HL-60/S4 treated with retinoic acid at 250 ng/mL for 4 days and 3 days (cell line): ENCODE results near the gene ECSCR.

ENCODE experiments used
- in situ Hi-C: fragments of 300-500 bp; cut with MboI; formaldehyde crosslinking; loops from 2 replicates; pipeline ENCODE4 v1.7.0; 2022; ENCODE audit warnings: low sequenced_read_pairs

ECSCR gene

GRCh38 chr5:139415221-139415861, 47.2 kb downstream of the ECSCR start:
- in situ Hi-C loops, result loop anchor here (25.0 kb wide), 1 partner anchor 347 kb away; no protein-coding TSS in a partner anchor

- in situ Hi-C loops, result loop anchor here (25.0 kb wide), 1 partner anchor 348 kb away; no protein-coding TSS in a partner anchor
Observed at GRCh38 chr5:139414581-139415130, 47.9 kb downstream of the ECSCR start.

GRCh38 chr5:139413963-139414362, 48.6 kb downstream of the ECSCR start:
- in situ Hi-C loops, result loop anchor here (25.0 kb wide), 1 partner anchor 348 kb away; no protein-coding TSS in a partner anchor

GRCh38 chr5:139413153-139413552, 49.4 kb downstream of the ECSCR start:
- in situ Hi-C loops, result loop anchor here (25.0 kb wide), 1 partner anchor 349 kb away; no protein-coding TSS in a partner anchor

GRCh38 chr5:139410993-139411828, 51.3 kb downstream of the ECSCR start:
- in situ Hi-C loops, result loop anchor here (25.0 kb wide), 1 partner anchor 351 kb away; no protein-coding TSS in a partner anchor

GRCh38 chr5:139410121-139410992, 52.2 kb downstream of the ECSCR start:
- in situ Hi-C loops, result loop anchor here (25.0 kb wide), 1 partner anchor 352 kb away; no protein-coding TSS in a partner anchor

GRCh38 chr5:139409116-139409515, 53.4 kb downstream of the ECSCR start:
- in situ Hi-C loops, result loop anchor here (25.0 kb wide), 1 partner anchor 353 kb away; no protein-coding TSS in a partner anchor

GRCh38 chr5:139408191-139408590, 54.4 kb downstream of the ECSCR start:
- in situ Hi-C loops, result loop anchor here (25.0 kb wide), 1 partner anchor 354 kb away; no protein-coding TSS in a partner anchor

GRCh38 chr5:139407517-139407916, 55.0 kb downstream of the ECSCR start:
- in situ Hi-C loops, result loop anchor here (25.0 kb wide), 1 partner anchor 355 kb away; no protein-coding TSS in a partner anchor

- in situ Hi-C loops, result loop anchor here (25.0 kb wide), 1 partner anchor 355 kb away; no protein-coding TSS in a partner anchor
Observed at GRCh38 chr5:139406963-139407362, 55.6 kb downstream of the ECSCR start.

- in situ Hi-C loops, result loop anchor here (25.0 kb wide), 1 partner anchor 358 kb away; no protein-coding TSS in a partner anchor
Observed at GRCh38 chr5:139404484-139404840, 58.1 kb downstream of the ECSCR start.

GRCh38 chr5:139403787-139404483, 58.6 kb downstream of the ECSCR start, which contains the start of gene SPATA24:
Gene SPATA24, minus strand, starts transcription at chr5:139404089. Its CDS starts 29 bp downstream, at chr5:139404060.
- in situ Hi-C loops, result loop anchor here (25.0 kb wide), 1 partner anchor 358 kb away; no protein-coding TSS in a partner anchor

GRCh38 chr5:139403418-139403786, 59.1 kb downstream of the ECSCR start:
- in situ Hi-C loops, result loop anchor here (25.0 kb wide), 1 partner anchor 359 kb away; no protein-coding TSS in a partner anchor

- in situ Hi-C loops, result loop anchor here (25.0 kb wide), 1 partner anchor 360 kb away; no protein-coding TSS in a partner anchor
Observed at GRCh38 chr5:139402561-139403158, 59.9 kb downstream of the ECSCR start.

- in situ Hi-C loops, result loop anchor here (25.0 kb wide), 1 partner anchor 361 kb away; no protein-coding TSS in a partner anchor
Observed at GRCh38 chr5:139401546-139401945, 61.0 kb downstream of the ECSCR start.

GRCh38 chr5:139399501-139400121, 62.9 kb downstream of the ECSCR start:
- in situ Hi-C loops, result loop anchor here (25.0 kb wide), 1 partner anchor 363 kb away; no protein-coding TSS in a partner anchor
